VCaP (cell line): ENCODE data around the gene CYFIP2.

Experiments used
- H3K27ac ChIP-seq: fragments of 450-650 bp; 2 replicates; pipeline ENCODE4 v1.5.1; 2017
- CTCF ChIP-seq: fragments of 450-650 bp; conservative IDR thresholded peaks from 2 replicates; pipeline ENCODE4 v1.5.1; 2017; ENCODE audit warnings: mild to moderate bottlenecking, moderate library complexity

Gene CYFIP2

GRCh38 chr5:157271740-157272271 lies 5.9 kb downstream of the CYFIP2 start:
- no peak overlapping the region for H3K27ac ChIP-seq
- TF ChIP-seq CTCF, result no peak

GRCh38 chr5:157273131-157273556 lies 7.2 kb downstream of the CYFIP2 start:
- H3K27ac ChIP-seq, result no peak overlapping the region
- TF ChIP-seq CTCF, result no peak

GRCh38 chr5:157275403-157275802 lies 9.5 kb downstream of the CYFIP2 start:
- no peak for TF ChIP-seq CTCF
- H3K27ac ChIP-seq, result no peak overlapping the region

- H3K27ac ChIP-seq, result no peak overlapping the region
- TF ChIP-seq CTCF, result no peak
These were observed 12.6 kb downstream of the CYFIP2 start for GRCh38 chr5:157278319-157279037.

- TF ChIP-seq CTCF, result no peak
- H3K27ac ChIP-seq, result no peak overlapping the region
These were observed 13.8 kb downstream of the CYFIP2 start for GRCh38 chr5:157279605-157280239.

- TF ChIP-seq CTCF, result no peak
- no peak overlapping the region for H3K27ac ChIP-seq
These were observed 15.0 kb downstream of the CYFIP2 start for GRCh38 chr5:157280927-157281326.

- H3K27ac ChIP-seq, result no peak overlapping the region
- no peak for TF ChIP-seq CTCF
These were observed 16.2 kb downstream of the CYFIP2 start for GRCh38 chr5:157282150-157282549.
